Uterus (tissue), 2 donors: ENCODE results near the gene B3GALT4.

Source experiments
- CTCF ChIP-seq, 4 experiments: fragments of 200-600 bp in 2 of 4; fragments of 450-650 bp in 2 of 4; sonication (generic) in 2 of 4; IDR thresholded peaks; one replicate each; pipeline ENCODE4 v1.5.1; 2016 to 2019; ENCODE audit warnings: antibody characterized with exemption in 4 of 4, mild to moderate bottlenecking in 2 of 4, moderate library complexity in 1 of 4
- POLR2A ChIP-seq, 2 donors: fragments of 450-650 bp; IDR thresholded peaks; one replicate each; pipeline ENCODE4 v1.6.1; 2016; ENCODE audit warnings: antibody characterized with exemption in 2 of 2, mild to moderate bottlenecking in 1 of 2, moderate library complexity in 1 of 2

- TF ChIP-seq CTCF (IDR thresholded peaks at IDR 0.05) = no peak
- no peak for TF ChIP-seq POLR2A (IDR thresholded peaks at IDR 0.05)
These were observed 41.7 kb upstream of the B3GALT4 start for GRCh38 chr6:33235221-33235634.
